Suprapubic skin (tissue), 4 donors: ENCODE measurements around the gene ATRN. TPM values are rescaled to one million over a fixed set of nuclear protein-coding genes. Genes with fewer than 3 reads are reported as not detected.

ENCODE experiments used
- DNase-seq, 2 donors: peaks; one replicate each; pipeline ENCODE4 v3.0.0-alpha.2; 2019; ENCODE audit warnings: low spot score in 2 of 2
- H3K27ac ChIP-seq: fragments of 200-600 bp; sonication (generic); one replicate; pipeline ENCODE4 v1.5.1; 2019
- H3K27me3 ChIP-seq: fragments of 200-600 bp; sonication (generic); one replicate; pipeline ENCODE4 v1.5.1; 2019
- H3K36me3 ChIP-seq: fragments of 200-600 bp; sonication (generic); one replicate; pipeline ENCODE4 v1.5.1; 2019
- H3K4me1 ChIP-seq: fragments of 200-600 bp; sonication (generic); one replicate; pipeline ENCODE4 v1.5.1; 2019
- H3K4me3 ChIP-seq: fragments of 200-600 bp; sonication (generic); one replicate; pipeline ENCODE4 v1.5.1; 2019; ENCODE audit warnings: mild to moderate bottlenecking
- H3K9me3 ChIP-seq: fragments of 200-600 bp; sonication (generic); one replicate; pipeline ENCODE4 v1.5.1; 2019
- CTCF ChIP-seq, 2 donors: fragments of 200-600 bp in 1 of 2; fragments of 450-650 bp in 1 of 2; sonication (generic) in 1 of 2; IDR thresholded peaks; one replicate each; pipeline ENCODE4 v1.5.1; 2016 to 2019; ENCODE audit warnings: antibody characterized with exemption in 2 of 2, mild to moderate bottlenecking in 1 of 2, moderate library complexity in 1 of 2
- EP300 ChIP-seq: sonication (generic); formaldehyde crosslinking; IDR thresholded peaks from one replicate; pipeline ENCODE4 v1.6.1; 2017; ENCODE audit warnings: antibody characterized with exemption
- POLR2A ChIP-seq, 2 donors: fragments of 450-650 bp; IDR thresholded peaks; one replicate each; pipeline ENCODE4 v1.6.1; 2017; ENCODE audit warnings: antibody characterized with exemption in 2 of 2, mild to moderate bottlenecking in 2 of 2, moderate library complexity in 2 of 2
- POLR2AphosphoS5 ChIP-seq, 3 donors: sonication (generic); formaldehyde crosslinking; IDR thresholded peaks; one replicate each; pipeline ENCODE4 v1.6.1; 2017; ENCODE audit warnings: antibody characterized with exemption in 3 of 3
- WGBS: methylation state at CpG from one replicate; pipeline ENCODE4 v1.1.5; 2018; 5-methylcytosine and 5-hydroxymethylcytosine counted together
- total RNA-seq, 4 donors: library from RNA; depleted of rRNA; stranded (reverse); fragments of >200 nt; gene quantifications; one replicate each; pipeline ENCODE4 v1.1.0, GENCODE V29; 2016

Gene ATRN
- total RNA-seq, 4 donors from 2014 or later = 23.3 to 39.1 (median 28.3) TPM

GRCh38 chr20:3559231-3559630, 88.4 kb downstream of the ATRN start:
- no peak overlapping the region for H3K4me3 ChIP-seq
- peaks cover 16% of the 10 kb centered on the region for H3K36me3 ChIP-seq
- no peaks in the 10 kb centered on the region for H3K27me3 ChIP-seq
- H3K4me1 ChIP-seq = no peaks in the 10 kb centered on the region
- no peaks in the 10 kb centered on the region for H3K9me3 ChIP-seq
- no peak overlapping the region for H3K27ac ChIP-seq
- TF ChIP-seq POLR2AphosphoS5 (IDR thresholded peaks at IDR 0.05) (no peak), POLR2A (IDR thresholded peaks at IDR 0.05) (no peak), EP300 (no peak), CTCF (IDR thresholded peaks at IDR 0.05) (no peak)
- WGBS = 70% methylated on average over 1 of the region's 1 CpG
- no peak for DNase-seq

GRCh38 chr20:3559637-3560036, 88.8 kb downstream of the ATRN start:
- TF ChIP-seq CTCF (IDR thresholded peaks at IDR 0.05) = no peak
- TF ChIP-seq POLR2AphosphoS5 (IDR thresholded peaks at IDR 0.05) = no peak
- no peak for TF ChIP-seq POLR2A (IDR thresholded peaks at IDR 0.05)
- no peak for TF ChIP-seq EP300
- no peak overlapping the region for H3K27ac ChIP-seq
- no peaks in the 10 kb centered on the region for H3K4me1 ChIP-seq
- H3K9me3 ChIP-seq = no peaks in the 10 kb centered on the region
- H3K4me3 ChIP-seq = no peak overlapping the region
- peaks cover 19% of the 10 kb centered on the region for H3K36me3 ChIP-seq
- no peaks in the 10 kb centered on the region for H3K27me3 ChIP-seq
- DNase-seq = no peak
- WGBS = 91% methylated on average over 1 of the region's 1 CpG

DNA sequence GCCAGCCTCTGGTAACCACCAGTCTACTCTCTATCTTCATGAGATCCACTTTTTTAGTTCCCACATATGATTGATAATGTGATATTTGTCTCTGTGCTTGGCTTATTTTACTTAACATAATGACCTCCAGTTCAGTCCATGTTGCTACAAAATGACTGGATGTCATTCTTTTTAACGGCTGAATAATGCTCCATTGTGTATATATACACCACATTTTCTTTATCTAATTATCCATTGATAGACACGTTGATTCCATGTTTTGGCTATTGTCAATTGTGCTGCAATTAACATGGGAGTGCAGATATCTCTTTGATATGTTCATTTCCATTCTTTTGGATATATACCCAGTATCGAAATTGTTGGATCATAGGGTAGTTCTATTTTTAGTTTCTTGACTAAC, 89.3 kb downstream of the ATRN start:
- Histone ChIP-seq H3K4me3 (no peak overlapping the region), H3K27me3 (no peaks in the 10 kb centered on the region), H3K36me3 (peaks cover 24% of the 10 kb centered on the region), H3K27ac (no peak overlapping the region), H3K9me3 (no peaks in the 10 kb centered on the region), H3K4me1 (no peaks in the 10 kb centered on the region)
- TF ChIP-seq POLR2A (IDR thresholded peaks at IDR 0.05) (no peak), EP300 (no peak), POLR2AphosphoS5 (IDR thresholded peaks at IDR 0.05) (no peak), CTCF (IDR thresholded peaks at IDR 0.05) (no peak)
- WGBS = 91% methylated on average over 3 of the region's 3 CpGs
- no peak for DNase-seq

DNA sequence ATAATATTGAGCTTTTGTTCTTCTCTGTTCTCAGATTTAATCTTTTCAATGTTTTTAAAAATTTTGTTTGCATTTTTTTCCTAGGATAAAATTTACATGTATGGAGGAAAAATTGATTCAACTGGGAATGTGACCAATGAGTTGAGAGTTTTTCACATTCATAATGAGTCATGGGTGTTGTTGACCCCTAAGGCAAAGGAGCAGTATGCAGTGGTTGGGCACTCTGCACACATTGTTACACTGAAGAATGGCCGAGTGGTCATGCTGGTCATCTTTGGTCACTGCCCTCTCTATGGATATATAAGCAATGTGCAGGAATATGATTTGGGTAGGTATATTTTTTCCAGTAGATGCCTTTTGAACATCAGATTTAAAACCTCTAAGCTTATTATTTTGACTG, 89.8 kb downstream of the ATRN start:
- DNase-seq = no peak
- no peaks in the 10 kb centered on the region for H3K4me1 ChIP-seq
- H3K27me3 ChIP-seq = no peaks in the 10 kb centered on the region
- H3K9me3 ChIP-seq = no peaks in the 10 kb centered on the region
- TF ChIP-seq CTCF (IDR thresholded peaks at IDR 0.05) (no peak), EP300 (no peak), POLR2A (IDR thresholded peaks at IDR 0.05) (no peak), POLR2AphosphoS5 (IDR thresholded peaks at IDR 0.05) (no peak)
- no peak overlapping the region for H3K27ac ChIP-seq
- H3K4me3 ChIP-seq = no peak overlapping the region
- peaks cover 24% of the 10 kb centered on the region for H3K36me3 ChIP-seq
- 95% methylated on average over 1 of the region's 1 CpG for WGBS

- TF ChIP-seq POLR2AphosphoS5 (IDR thresholded peaks at IDR 0.05) = no peak
- no peak for TF ChIP-seq POLR2A (IDR thresholded peaks at IDR 0.05)
- no peak for TF ChIP-seq EP300
- TF ChIP-seq CTCF (IDR thresholded peaks at IDR 0.05) = no peak
- H3K9me3 ChIP-seq = no peaks in the 10 kb centered on the region
- no peak for DNase-seq
- no peaks in the 10 kb centered on the region for H3K27me3 ChIP-seq
- WGBS = 87% methylated on average over 3 of the region's 3 CpGs
- peaks cover 39% of the 10 kb centered on the region for H3K36me3 ChIP-seq
- no peak overlapping the region for H3K27ac ChIP-seq
- H3K4me1 ChIP-seq = no peaks in the 10 kb centered on the region
- H3K4me3 ChIP-seq = no peak overlapping the region
Observed at GRCh38 chr20:3563133-3563532, 92.3 kb downstream of the ATRN start.
